K562 (cell line): ENCODE results near the gene NKAIN4.

Source experiments
- CTCF ChIP-seq, 3 experiments: IDR thresholded peaks in 2 of 3; conservative IDR thresholded peaks in 1 of 3; 2 replicates each; pipeline ENCODE4 v1.5.1; 2011 to 2012; ENCODE audit warnings: low read length in 3 of 3, mild to moderate bottlenecking in 3 of 3, control low read depth in 2 of 3, improper control_type of control experiment in 1 of 3, inconsistent platforms in 1 of 3, low read depth in 1 of 3, mixed read lengths in 1 of 3, moderate library complexity in 1 of 3; ENCODE audit not compliant: insufficient read depth in 2 of 3
- EZH2 ChIP-seq: IDR thresholded peaks from 2 replicates; pipeline ENCODE4 v1.6.1; 2012; ENCODE audit warnings: low read depth, mild to moderate bottlenecking, inconsistent platforms, low read length, borderline replicate concordance
- JUNB ChIP-seq: fragments of 450-650 bp; formaldehyde crosslinking; conservative IDR thresholded peaks from 2 replicates; pipeline ENCODE4 v1.4.0; 2020; ENCODE audit warnings: mild to moderate bottlenecking
- MTA2 ChIP-seq: fragments of 450-650 bp; IDR thresholded peaks from 2 replicates; pipeline ENCODE4 v1.6.1; 2016; ENCODE audit warnings: low read depth
- PCBP1 ChIP-seq: fragments of 200-400 bp; formaldehyde crosslinking; IDR thresholded peaks from 2 replicates; pipeline ENCODE4 v1.6.1; 2018; ENCODE audit warnings: mild to moderate bottlenecking, low read depth, low read length; ENCODE audit not compliant: poor library complexity, severe bottlenecking
- WHSC1 ChIP-seq: IDR thresholded peaks from one replicate; pipeline ENCODE4 v1.6.1; 2012; ENCODE audit warnings: low read length, control low read depth, inconsistent platforms

GRCh38 chr20:63202021-63202420 is 52.2 kb downstream of the NKAIN4 start:
- TF ChIP-seq WHSC1: no peak
- TF ChIP-seq CTCF (IDR thresholded peaks at IDR 0.05 in 2 of 3, conservative IDR thresholded peaks at IDR 0.05 in 1 of 3; ENCODE audit: insufficient read depth in 2 of 3, low read depth in 1 of 3, low read length in 3 of 3): no peak
- TF ChIP-seq EZH2: no peak
- TF ChIP-seq PCBP1: no peak
- no peak for TF ChIP-seq MTA2
- TF ChIP-seq JUNB: no peak
